HEK293T (cell line): ENCODE data around the gene NGF.

Source experiments
- CTCF ChIA-PET: fragments of 350-600 bp; formaldehyde crosslinking; extraction: SDS; loops from one replicate; lab custom pipeline; 2021; ENCODE audit warnings: antibody characterized with exemption, inconsistent platforms; lab: Yijun Ruan, JAX
- POLR2A ChIA-PET: fragments of 350-600 bp; formaldehyde crosslinking; extraction: SDS; loops from one replicate; lab custom pipeline; 2020; ENCODE audit warnings: antibody characterized with exemption, inconsistent platforms; lab: Yijun Ruan, JAX
- DNase-seq: peaks from one replicate; pipeline ENCODE4 v3.0.0; 2012; ENCODE audit warnings: mixed read lengths; ENCODE audit errors: extremely low spot score
- ARNT ChIP-seq: fragments of 450-650 bp; IDR thresholded peaks from 2 replicates; pipeline ENCODE4 v1.6.1; 2017; ENCODE audit warnings: mild to moderate bottlenecking
- BHLHE40 ChIP-seq: fragments of 450-650 bp; IDR thresholded peaks from 2 replicates; pipeline ENCODE4 v1.6.1; 2016; ENCODE audit warnings: mild to moderate bottlenecking, moderate library complexity, borderline replicate concordance
- CTBP1 ChIP-seq: fragments of 450-650 bp; IDR thresholded peaks from 2 replicates; pipeline ENCODE4 v1.6.1; 2016; ENCODE audit warnings: borderline replicate concordance
- ELF4 ChIP-seq: fragments of 450-650 bp; IDR thresholded peaks from 2 replicates; pipeline ENCODE4 v1.6.1; 2017; ENCODE audit warnings: antibody characterized with exemption
- FOXA1 ChIP-seq: fragments of 450-650 bp; IDR thresholded peaks from 2 replicates; pipeline ENCODE4 v1.6.1; 2016; ENCODE audit warnings: mild to moderate bottlenecking
- FOXK2 ChIP-seq: fragments of 450-650 bp; IDR thresholded peaks from 2 replicates; pipeline ENCODE4 v1.6.1; 2016; ENCODE audit warnings: mild to moderate bottlenecking
- FOXM1 ChIP-seq: fragments of 450-650 bp; IDR thresholded peaks from 2 replicates; pipeline ENCODE4 v1.6.1; 2017; ENCODE audit warnings: mild to moderate bottlenecking, borderline replicate concordance
- HDGF ChIP-seq: fragments of 450-650 bp; IDR thresholded peaks from 2 replicates; pipeline ENCODE4 v1.6.1; 2017; ENCODE audit warnings: antibody characterized with exemption, borderline replicate concordance
- L3MBTL2 ChIP-seq: fragments of 450-650 bp; conservative IDR thresholded peaks from 2 replicates; pipeline ENCODE4 v1.6.1; 2016; ENCODE audit warnings: mild to moderate bottlenecking
- LEF1 ChIP-seq: fragments of 450-650 bp; IDR thresholded peaks from 2 replicates; pipeline ENCODE4 v1.6.1; 2017; ENCODE audit warnings: mild to moderate bottlenecking, borderline replicate concordance
- NFRKB ChIP-seq: fragments of 450-650 bp; IDR thresholded peaks from 2 replicates; pipeline ENCODE4 v1.6.1; 2016; ENCODE audit warnings: mild to moderate bottlenecking, moderate library complexity
- SP1 ChIP-seq: fragments of 450-650 bp; IDR thresholded peaks from 2 replicates; pipeline ENCODE4 v1.6.1; 2017
- SUZ12 ChIP-seq: fragments of 450-650 bp; IDR thresholded peaks from 2 replicates; pipeline ENCODE4 v1.6.1; 2016; ENCODE audit warnings: mild to moderate bottlenecking
- TARDBP ChIP-seq: fragments of 450-650 bp; IDR thresholded peaks from 2 replicates; pipeline ENCODE4 v1.6.1; 2016
- ZNF384 ChIP-seq: fragments of 450-650 bp; IDR thresholded peaks from 2 replicates; pipeline ENCODE4 v1.6.1; 2016
- TF ChIP-seq, protein P1 (sequence below): fragments of 450-650 bp; IDR thresholded peaks from 2 replicates; pipeline ENCODE4 v1.6.1; 2016

The NGF gene

DNA sequence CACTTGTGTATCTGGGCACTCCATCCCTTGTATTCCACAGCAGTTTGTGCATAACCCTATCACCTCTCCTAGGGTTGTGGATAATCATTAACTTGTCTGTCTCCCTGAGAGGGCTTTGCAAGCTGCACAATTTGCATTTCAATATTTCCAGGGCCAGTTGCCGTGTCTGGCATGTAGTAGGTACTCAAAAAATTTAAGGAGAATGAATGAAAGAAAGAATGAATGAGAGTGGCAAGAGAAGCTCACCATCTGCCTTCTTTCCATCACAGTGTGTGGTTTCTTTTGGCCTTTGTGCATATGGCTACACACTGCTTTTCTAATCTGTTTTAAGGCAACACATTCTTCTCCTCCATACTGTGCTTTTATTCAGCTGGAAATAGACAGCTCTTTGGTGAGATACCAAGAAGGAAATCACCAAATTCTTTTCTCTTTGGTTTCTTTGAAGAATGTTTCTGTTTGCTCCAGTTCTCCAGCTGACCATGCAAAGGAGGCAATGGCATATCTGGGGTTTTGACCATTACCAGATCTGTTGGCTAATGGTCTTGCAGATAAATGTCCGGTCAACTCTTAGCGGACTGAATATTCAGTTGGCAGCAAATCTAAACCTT is 49.4 kb downstream of the NGF start:
- TF ChIP-seq, protein P1, sequence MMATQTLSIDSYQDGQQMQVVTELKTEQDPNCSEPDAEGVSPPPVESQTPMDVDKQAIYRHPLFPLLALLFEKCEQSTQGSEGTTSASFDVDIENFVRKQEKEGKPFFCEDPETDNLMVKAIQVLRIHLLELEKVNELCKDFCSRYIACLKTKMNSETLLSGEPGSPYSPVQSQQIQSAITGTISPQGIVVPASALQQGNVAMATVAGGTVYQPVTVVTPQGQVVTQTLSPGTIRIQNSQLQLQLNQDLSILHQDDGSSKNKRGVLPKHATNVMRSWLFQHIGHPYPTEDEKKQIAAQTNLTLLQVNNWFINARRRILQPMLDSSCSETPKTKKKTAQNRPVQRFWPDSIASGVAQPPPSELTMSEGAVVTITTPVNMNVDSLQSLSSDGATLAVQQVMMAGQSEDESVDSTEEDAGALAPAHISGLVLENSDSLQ: no peak
- no peak for TF ChIP-seq LEF1
- TF ChIP-seq SUZ12: no peak
- no peak for TF ChIP-seq ARNT
- no peak for TF ChIP-seq TARDBP
- TF ChIP-seq SP1: no peak
- no peak for TF ChIP-seq ELF4
- TF ChIP-seq BHLHE40: no peak
- no peak for TF ChIP-seq CTBP1
- TF ChIP-seq L3MBTL2: no peak
- TF ChIP-seq FOXM1: no peak
- no peak for TF ChIP-seq FOXK2
- TF ChIP-seq ZNF384: no peak
- no peak for TF ChIP-seq FOXA1
- TF ChIP-seq NFRKB: no peak
- no peak for TF ChIP-seq HDGF
- DNase-seq: no peak
- CTCF ChIA-PET: no interaction called here
- POLR2A ChIA-PET: no interaction called here

DNA sequence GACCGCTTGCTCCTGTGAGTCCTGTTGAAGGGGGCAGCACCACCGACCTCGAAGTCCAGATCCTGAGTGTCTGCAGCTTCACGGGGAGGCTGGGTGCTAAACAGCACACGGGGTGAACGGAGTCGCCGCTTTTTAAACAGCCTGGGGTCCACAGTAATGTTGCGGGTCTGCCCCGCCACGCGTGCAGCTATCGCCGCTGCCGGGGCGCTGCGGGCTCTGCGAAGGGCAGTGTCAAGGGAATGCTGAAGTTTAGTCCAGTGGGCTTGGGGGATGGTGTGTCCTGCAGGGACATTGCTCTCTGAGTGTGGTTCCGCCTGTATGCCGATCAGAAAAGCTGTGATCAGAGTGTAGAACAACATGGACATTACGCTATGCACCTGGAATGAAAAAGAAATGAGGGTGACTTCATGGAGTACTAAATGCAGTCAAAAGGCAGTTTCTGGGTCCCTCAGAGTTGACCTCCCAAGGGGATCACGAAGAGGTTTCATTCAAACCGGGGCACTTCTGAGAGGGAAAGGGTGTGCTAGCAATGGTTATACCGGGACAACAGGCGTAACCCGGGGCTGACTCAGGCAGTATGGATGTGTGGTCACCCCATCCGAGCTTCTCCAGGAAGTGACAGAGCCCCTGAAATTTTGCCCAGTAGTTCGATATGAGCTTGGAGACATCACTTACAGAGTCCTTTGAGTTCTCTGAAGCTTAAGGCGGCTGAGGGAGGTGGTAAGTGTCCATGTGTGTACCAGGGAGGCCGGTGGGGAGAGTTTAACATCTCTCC is 51.4 kb downstream of the NGF start:
- POLR2A ChIA-PET: no interaction called here
- CTCF ChIA-PET: no interaction called here
- TF ChIP-seq ELF4 (no peak), LEF1 (no peak), HDGF (no peak), ARNT (no peak)
- no peak for DNase-seq

DNA sequence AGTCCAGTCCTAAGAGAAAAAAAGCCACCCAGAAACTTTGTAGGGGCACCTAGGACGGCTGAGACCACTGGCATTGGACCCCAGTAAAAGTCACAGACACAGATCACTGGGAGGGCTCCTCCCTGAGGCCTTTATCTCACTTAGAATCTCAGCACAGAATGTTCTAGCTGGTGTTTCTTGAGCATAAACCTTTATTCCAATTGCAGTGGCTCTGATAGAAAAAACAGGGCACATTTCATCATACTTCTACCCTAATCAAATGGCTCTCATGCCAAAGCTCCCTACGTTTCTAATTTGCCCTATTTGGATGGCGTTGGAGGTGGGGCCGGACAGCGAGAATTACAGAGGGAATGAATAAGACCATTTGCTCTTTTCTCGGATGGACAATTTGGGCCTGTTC is 53.8 kb downstream of the NGF start:
- ChIA-PET CTCF (no interaction called here), POLR2A (no interaction called here)
- TF ChIP-seq SP1 (no peak), CTBP1 (no peak), L3MBTL2 (no peak), FOXM1 (no peak), ARNT (no peak), LEF1 (no peak), ZNF384 (no peak), FOXK2 (no peak), HDGF (no peak), BHLHE40 (no peak), TARDBP (no peak)
- TF ChIP-seq, protein P1: no peak
- no peak for DNase-seq

DNA sequence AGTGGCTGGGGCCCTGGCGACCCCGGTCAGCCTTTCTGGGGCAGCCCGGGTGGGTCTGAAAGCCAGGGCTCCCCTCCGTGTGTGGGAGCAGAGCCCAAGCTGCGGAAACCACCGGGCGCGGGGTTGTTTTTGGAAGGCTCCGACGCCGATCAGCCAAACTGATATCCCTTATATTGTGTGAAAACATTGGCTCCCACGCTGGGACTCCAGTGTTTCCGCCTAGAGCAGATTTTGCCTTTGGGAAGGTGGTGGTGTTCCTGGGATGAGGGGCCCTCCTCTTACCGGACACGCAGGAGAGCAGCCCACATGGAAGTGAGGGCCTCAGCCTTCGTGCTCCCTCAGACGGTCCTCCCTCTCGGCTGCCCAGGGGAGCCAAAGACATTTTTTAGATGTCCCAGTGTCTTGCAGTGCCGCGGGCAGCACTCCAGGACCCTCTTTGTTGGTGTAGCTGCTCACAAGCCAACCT is 54.3 kb downstream of the NGF start:
- ChIA-PET POLR2A (no interaction called here), CTCF (no interaction called here)
- no peak for DNase-seq
- TF ChIP-seq, protein P1: no peak
- TF ChIP-seq ZNF384 (no peak), SP1 (no peak), CTBP1 (no peak), HDGF (no peak), NFRKB (no peak), FOXA1 (no peak), SUZ12 (no peak), ARNT (no peak), L3MBTL2 (no peak)

DNA sequence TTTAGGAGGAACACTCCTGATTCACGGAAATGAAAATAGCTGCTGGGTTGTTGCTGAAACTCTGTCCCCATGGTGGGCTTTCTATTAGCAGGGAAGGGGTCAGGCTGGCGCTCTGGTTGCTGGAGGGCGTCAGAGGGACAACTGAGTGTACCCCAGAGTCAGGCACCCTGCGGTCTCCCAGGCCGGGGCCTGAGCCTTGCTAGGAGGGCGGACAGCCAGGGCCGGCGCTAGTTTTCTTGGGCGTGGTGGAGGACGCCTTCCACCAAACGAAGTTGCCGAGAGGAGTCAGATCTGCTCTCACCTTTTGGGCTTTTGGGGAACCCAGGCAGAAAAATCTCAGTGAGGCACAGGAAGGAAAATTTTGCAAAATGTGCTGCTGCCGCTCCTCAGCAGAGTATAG is 54.8 kb downstream of the NGF start:
- TF ChIP-seq SUZ12: no peak
- no peak for TF ChIP-seq NFRKB
- TF ChIP-seq HDGF: no peak
- no peak for TF ChIP-seq FOXA1
- TF ChIP-seq FOXM1: no peak
- CTCF ChIA-PET: no interaction called here
- POLR2A ChIA-PET: no interaction called here
- no peak for DNase-seq

DNA sequence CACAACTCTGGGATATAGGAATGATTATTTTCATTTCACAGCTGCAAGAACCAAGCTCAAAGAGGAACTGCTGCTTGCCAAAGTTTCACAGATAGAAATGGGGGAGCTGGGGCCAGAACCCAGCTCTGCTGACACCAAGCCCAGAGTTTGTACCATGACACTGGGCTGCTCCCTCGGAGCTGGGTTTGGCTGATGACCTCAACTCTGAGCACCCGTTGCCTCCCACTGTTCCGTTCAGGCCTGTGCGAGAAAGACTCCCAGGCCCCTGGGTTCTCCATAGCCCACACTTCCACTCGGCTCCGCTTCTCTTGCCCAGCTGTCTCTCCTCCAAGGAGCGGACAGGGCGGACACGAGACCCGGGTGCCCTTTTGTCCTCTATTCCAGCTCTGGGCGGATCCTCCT is 55.2 kb downstream of the NGF start:
- ChIA-PET CTCF (no interaction called here), POLR2A (no interaction called here)
- TF ChIP-seq LEF1: no peak
- no peak for TF ChIP-seq ELF4
- no peak for TF ChIP-seq HDGF
- no peak for TF ChIP-seq FOXK2
- TF ChIP-seq L3MBTL2: no peak
- TF ChIP-seq ZNF384: no peak
- TF ChIP-seq FOXA1: no peak
- no peak for TF ChIP-seq SP1
- no peak for TF ChIP-seq TARDBP
- no peak for DNase-seq
